GM23248 (cell line): ENCODE measurements around the gene QRFP.

Experiments used
- EZH2 ChIP-seq: fragments of 200-600 bp; sonication (generic); IDR thresholded peaks from 2 replicates; pipeline ENCODE4 v1.6.1; 2018; ENCODE audit warnings: antibody characterized with exemption, mild to moderate bottlenecking; ENCODE audit not compliant: insufficient read depth, poor library complexity, severe bottlenecking
- EZH2phosphoT487 ChIP-seq: fragments of 200-600 bp; sonication (generic); IDR thresholded peaks from 2 replicates; pipeline ENCODE4 v1.6.1; 2018; ENCODE audit warnings: antibody characterized with exemption, moderate library complexity, mild to moderate bottlenecking, low read depth; ENCODE audit not compliant: insufficient read depth

GRCh38 chr9:130874783-130875182, 21.8 kb downstream of the QRFP start:
- no peak for TF ChIP-seq EZH2
- TF ChIP-seq EZH2phosphoT487, result no peak
